Cardiac fibroblast (primary cell): ENCODE measurements around the gene PTHLH.
A peak's percentile ranks its signal among the peaks of the same experiment; 100 is the strongest.

Source experiments
- DNase-seq, 2 donors: peaks; one replicate each; pipeline versions ENCODE4 v3.0.0 to v3.0.0-alpha.2; 2010; ENCODE audit warnings: low read depth in 2 of 2
- H3K4me3 ChIP-seq, 2 donors: replicated peaks in 1 of 2; 1 replicate in 1 of 2; 2 replicates in 1 of 2; pipeline ENCODE4 v1.5.1; 2011; ENCODE audit warnings: low read depth in 2 of 2, low read length in 2 of 2, mild to moderate bottlenecking in 2 of 2, moderate library complexity in 1 of 2
- TF ChIP-seq, protein P1 (sequence below): IDR thresholded peaks from one replicate; pipeline ENCODE4 v1.5.1; 2011; ENCODE audit warnings: low read depth, mild to moderate bottlenecking, low read length, inconsistent platforms

Gene PTHLH

DNA sequence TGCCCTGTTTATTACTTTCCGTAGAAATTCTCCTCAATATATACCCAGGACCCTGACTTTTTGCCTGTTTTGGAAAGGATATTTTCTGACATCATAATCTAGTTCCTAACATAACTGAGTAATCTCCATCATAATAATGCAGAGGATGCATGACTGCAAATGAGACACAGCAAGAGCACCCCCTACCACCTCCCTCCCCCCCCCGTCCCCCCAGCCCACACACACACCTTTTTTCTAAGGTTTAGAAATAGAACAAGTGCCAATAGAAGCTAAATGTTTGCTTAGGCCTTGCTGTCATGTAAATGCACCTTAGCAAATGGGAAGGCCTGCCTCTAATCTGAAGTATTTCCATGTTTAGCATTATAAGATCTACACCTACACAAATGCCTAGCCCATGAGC is at the start of gene PTHLH:
Gene PTHLH, minus strand, starts transcription at position 13 of the 400 bp plus-strand sequence. CDS start 3,239 bp downstream, outside the sequence.
- H3K4me3 ChIP-seq, result no peak within 1 kb of the TSS
- TF ChIP-seq, protein P1, sequence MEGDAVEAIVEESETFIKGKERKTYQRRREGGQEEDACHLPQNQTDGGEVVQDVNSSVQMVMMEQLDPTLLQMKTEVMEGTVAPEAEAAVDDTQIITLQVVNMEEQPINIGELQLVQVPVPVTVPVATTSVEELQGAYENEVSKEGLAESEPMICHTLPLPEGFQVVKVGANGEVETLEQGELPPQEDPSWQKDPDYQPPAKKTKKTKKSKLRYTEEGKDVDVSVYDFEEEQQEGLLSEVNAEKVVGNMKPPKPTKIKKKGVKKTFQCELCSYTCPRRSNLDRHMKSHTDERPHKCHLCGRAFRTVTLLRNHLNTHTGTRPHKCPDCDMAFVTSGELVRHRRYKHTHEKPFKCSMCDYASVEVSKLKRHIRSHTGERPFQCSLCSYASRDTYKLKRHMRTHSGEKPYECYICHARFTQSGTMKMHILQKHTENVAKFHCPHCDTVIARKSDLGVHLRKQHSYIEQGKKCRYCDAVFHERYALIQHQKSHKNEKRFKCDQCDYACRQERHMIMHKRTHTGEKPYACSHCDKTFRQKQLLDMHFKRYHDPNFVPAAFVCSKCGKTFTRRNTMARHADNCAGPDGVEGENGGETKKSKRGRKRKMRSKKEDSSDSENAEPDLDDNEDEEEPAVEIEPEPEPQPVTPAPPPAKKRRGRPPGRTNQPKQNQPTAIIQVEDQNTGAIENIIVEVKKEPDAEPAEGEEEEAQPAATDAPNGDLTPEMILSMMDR, result no peak
- no peak for DNase-seq

DNA sequence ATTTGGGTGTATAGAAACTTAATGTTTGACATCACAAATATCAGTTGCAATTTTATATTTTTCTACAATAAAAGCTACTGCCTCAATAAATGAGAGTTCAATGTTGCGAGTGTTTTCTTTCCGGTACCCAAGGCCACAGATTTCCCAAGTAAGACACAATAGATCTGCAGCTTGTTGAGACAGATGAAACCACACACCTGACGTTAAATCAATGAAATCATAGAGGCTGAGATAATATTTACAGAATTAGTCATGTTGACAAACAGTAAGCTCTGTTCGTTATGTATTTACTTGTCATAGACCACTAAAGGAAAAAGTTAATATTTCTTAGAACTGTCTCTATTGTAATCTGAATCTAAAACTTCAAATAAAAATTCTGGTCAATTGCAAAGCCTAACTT is 49.2 kb upstream of the PTHLH start:
- DNase-seq, result peak in 1 of 2 donors; percentile 59
- no peak overlapping the region for H3K4me3 ChIP-seq
- TF ChIP-seq, protein P1, result no peak

DNA sequence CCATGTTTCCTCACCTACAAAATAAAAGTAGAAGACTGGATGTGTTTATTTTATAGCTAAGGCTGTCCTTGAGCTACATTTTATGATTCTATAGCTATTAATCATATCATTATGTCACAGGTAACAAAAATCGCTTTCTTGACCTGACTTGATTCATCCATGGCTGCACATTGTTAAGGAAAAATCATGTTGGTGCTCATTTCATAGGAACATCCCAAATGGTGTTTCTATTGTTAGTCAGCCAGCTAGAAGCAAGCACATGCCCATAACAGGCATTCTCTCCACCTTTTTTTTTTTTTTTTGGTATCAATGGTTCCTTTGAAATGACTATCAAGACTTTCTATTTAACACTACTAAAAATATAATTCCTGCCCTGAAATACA is 45.3 kb upstream of the PTHLH start:
- TF ChIP-seq, protein P1, result no peak
- no peak overlapping the region for H3K4me3 ChIP-seq
- no peak for DNase-seq

DNA sequence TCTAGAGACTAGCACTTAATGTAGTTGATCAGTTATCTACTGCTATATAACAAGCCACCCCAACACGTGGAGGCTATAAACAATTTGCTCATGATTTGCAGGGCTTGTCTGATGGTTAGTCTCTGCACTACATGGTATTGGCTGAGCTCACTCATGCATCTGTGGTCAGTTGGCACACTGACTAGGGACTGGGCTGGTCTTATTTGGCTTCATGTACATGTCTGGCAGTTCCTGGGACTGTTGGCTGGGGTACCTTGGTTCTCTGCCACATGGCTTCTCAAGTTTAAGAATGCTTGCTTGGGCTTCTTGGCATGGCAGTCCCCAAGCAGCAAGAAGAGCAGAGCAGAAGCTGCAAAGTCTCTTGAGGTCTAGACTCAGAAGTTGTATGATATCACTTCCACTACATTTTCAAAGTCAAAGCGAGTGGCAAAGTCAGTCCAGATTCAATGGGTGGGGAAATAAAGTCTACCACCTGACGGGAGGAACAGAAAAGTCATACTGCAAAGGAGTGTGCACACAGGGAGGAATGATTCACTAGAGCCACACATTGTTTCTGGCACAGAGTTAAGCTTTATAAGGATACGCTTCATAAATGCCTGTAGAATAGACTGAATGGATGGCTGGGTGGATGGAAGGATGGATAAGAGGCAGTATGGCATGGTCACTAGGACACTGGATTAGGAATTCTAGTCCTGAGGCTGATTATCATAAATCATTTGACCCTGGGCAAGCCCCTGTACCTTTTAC is 44.8 kb upstream of the PTHLH start:
- TF ChIP-seq, protein P1, result no peak
- no peak overlapping the region for H3K4me3 ChIP-seq
- DNase-seq, result no peak

DNA sequence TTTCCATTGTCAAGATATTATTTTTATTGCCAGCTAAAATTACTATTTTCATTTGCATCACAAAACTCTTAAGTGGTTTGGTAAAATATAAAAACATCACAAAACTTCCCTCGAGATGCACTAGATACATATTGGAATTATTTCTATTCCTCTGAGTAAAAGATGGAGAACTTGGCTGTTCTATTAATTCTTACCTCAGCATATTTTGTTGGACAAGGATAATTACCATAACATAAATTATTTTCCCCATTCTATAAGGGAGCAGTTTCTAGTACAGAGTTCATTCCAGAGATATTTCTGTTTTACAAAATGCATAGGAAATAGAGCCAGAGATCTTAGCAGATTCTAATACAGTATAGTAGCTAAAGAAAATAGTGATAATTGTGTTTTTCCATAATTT is 42.6 kb upstream of the PTHLH start:
- TF ChIP-seq, protein P1, result no peak
- DNase-seq, result no peak

DNA sequence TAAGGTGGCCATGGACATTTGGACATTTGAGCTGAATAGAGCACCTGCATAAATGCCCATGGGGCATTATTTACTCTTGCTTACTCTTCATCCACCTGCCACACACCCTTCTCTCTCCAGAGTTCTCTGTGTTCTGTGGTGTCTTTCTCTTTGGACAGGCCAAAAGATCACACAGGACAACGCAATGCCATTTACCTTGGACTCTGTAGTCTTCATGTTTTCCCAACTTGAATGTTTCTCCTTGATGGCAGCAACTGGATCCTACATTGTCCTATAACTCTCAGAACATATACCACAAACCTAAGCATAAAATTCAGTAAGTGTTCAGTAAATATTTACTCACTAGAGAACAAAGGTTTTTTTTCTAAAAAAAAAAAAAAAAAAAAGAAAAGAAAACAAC is 41.7 kb upstream of the PTHLH start:
- TF ChIP-seq, protein P1, result no peak
- H3K4me3 ChIP-seq, result no peak overlapping the region
- DNase-seq, result no peak

More for the DNA sequence above, 42.6 kb upstream of the PTHLH start:
- H3K4me3 ChIP-seq, result no peak overlapping the region
